Measurements from ENCODE around the gene BPIFA2.

DNA sequence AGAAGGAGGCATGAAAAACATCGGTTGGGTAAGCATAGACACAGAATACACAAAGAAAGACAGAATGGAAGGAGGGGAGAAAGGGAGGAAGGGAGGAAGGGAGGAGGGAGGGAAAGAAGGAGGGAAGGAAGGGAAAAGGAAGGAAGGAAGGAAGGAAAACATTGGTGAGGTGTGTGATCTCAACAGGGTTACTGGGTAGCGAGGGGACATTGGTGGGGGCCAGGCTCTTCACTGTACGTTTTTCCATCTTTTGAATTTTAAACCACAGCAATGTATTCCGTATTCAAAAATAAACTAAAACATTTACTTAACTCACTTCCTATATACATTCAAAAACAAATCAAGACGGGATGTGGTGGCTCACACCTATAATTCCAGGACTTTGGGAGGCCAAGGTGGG, 20.7 kb upstream of the BPIFA2 start:
- TF ChIP-seq, protein P1, sequence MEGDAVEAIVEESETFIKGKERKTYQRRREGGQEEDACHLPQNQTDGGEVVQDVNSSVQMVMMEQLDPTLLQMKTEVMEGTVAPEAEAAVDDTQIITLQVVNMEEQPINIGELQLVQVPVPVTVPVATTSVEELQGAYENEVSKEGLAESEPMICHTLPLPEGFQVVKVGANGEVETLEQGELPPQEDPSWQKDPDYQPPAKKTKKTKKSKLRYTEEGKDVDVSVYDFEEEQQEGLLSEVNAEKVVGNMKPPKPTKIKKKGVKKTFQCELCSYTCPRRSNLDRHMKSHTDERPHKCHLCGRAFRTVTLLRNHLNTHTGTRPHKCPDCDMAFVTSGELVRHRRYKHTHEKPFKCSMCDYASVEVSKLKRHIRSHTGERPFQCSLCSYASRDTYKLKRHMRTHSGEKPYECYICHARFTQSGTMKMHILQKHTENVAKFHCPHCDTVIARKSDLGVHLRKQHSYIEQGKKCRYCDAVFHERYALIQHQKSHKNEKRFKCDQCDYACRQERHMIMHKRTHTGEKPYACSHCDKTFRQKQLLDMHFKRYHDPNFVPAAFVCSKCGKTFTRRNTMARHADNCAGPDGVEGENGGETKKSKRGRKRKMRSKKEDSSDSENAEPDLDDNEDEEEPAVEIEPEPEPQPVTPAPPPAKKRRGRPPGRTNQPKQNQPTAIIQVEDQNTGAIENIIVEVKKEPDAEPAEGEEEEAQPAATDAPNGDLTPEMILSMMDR (IDR thresholded peaks at IDR 0.05; ENCODE audit: low read depth, low read length, poor library complexity, severe bottlenecking), result no peak
- no peak for TF ChIP-seq EZH2phosphoT487 (IDR thresholded peaks at IDR 0.05; ENCODE audit: borderline replicate concordance, low read length)
